OCI-LY3 (cell line): Measurements from ENCODE around the gene SERBP1.

Source experiments
- H2AFZ ChIP-seq: fragments of 200-600, 300-600 bp; shearing (Covaris generic); 2 replicates; pipeline ENCODE4 v1.6.0; 2014; ENCODE audit warnings: antibody characterized with exemption, low read depth, low read length
- H3K27ac ChIP-seq: fragments of 200-600, 300-600 bp; sonication (generic); 2 replicates; pipeline ENCODE4 v1.5.1; 2014; ENCODE audit warnings: mild to moderate bottlenecking, low read length, moderate library complexity, mixed read lengths
- H3K27me3 ChIP-seq: fragments of 200-600, 300-600 bp; sonication (generic); 2 replicates; pipeline ENCODE4 v1.6.1; 2014; ENCODE audit warnings: low read depth, low read length, mixed read lengths
- H3K36me3 ChIP-seq: fragments of 200-600, 300-600 bp; sonication (generic); replicated peaks from 2 replicates; pipeline ENCODE3; 2014; ENCODE audit warnings: low read depth, low read length, mixed read lengths
- H3K4me1 ChIP-seq: fragments of 300-600, 200-600 bp; sonication (generic); 2 replicates; pipeline ENCODE4 v1.6.1; 2014; ENCODE audit warnings: low read length, mixed read lengths
- H3K4me2 ChIP-seq: fragments of 200-600, 300-600 bp; sonication (generic); 2 replicates; pipeline ENCODE4 v1.6.1; 2014; ENCODE audit warnings: low read length, mixed read lengths
- H3K4me3 ChIP-seq: fragments of 300-600, 200-600 bp; sonication (generic); 2 replicates; pipeline ENCODE4 v1.5.1; 2014; ENCODE audit warnings: antibody characterized with exemption, mild to moderate bottlenecking, low read length, moderate library complexity
- H3K79me2 ChIP-seq: fragments of 300-600, 200-600 bp; shearing (Covaris generic); 2 replicates; pipeline ENCODE4 v1.6.1; 2014; ENCODE audit warnings: mild to moderate bottlenecking, low read length, mixed read lengths
- H3K9ac ChIP-seq: fragments of 300-600, 200-600 bp; shearing (Covaris generic); 2 replicates; pipeline ENCODE4 v1.6.0; 2014; ENCODE audit warnings: mild to moderate bottlenecking, low read length, moderate library complexity
- H3K9me3 ChIP-seq: fragments of 200-600, 300-600 bp; shearing (Covaris generic); 2 replicates; pipeline ENCODE4 v1.6.1; 2014; ENCODE audit warnings: low read length, mixed read lengths; ENCODE audit not compliant: insufficient read depth
- H4K20me1 ChIP-seq: fragments of 200-600, 300-600 bp; sonication (generic); 2 replicates; pipeline ENCODE4 v1.6.1; 2016; ENCODE audit warnings: low read length, mixed read lengths; ENCODE audit not compliant: insufficient read depth
- EZH2phosphoT487 ChIP-seq: fragments of 200-600 bp; shearing (Covaris generic); IDR thresholded peaks from 2 replicates; pipeline ENCODE4 v1.6.1; 2018; ENCODE audit warnings: antibody characterized with exemption, mixed run types, low read depth
- TF ChIP-seq, protein P1 (sequence below): fragments of 200-600, 300-600 bp; sonication (generic); IDR thresholded peaks from 2 replicates; pipeline ENCODE4 v1.5.1; 2014; ENCODE audit warnings: antibody characterized with exemption, low read length, low read depth

Gene SERBP1

DNA sequence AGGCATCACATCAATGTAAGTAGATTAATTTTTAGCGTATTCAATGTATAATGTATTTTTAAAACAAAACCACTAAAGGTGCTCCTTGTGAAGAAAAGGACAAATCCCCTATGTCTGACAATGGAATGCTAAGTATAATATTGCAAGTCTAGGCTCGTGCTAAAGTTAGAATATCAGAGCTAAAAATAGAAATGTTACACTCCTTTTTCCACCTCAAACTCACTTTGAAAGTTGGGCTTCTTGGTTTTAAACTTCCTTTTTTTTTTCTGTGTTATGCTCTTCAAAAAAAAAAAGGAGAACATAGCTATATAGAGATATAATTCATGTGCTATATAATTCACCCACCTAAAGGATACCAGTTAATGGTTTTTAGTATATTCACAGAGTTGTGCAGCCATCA lies 3.6 kb upstream of the SERBP1 start:
- Histone ChIP-seq H3K9me3 (no peaks in the 10 kb centered on the region), H4K20me1 (peaks cover 7% of the 10 kb centered on the region), H3K27ac (no peak overlapping the region), H3K27me3 (no peaks in the 10 kb centered on the region), H2AFZ (no peak overlapping the region), H3K4me2 (peak overlapping the region; percentile 30), H3K4me3 (no peak overlapping the region), H3K36me3 (peaks cover 7% of the 10 kb centered on the region), H3K9ac (no peak overlapping the region), H3K4me1 (peaks cover 29% of the 10 kb centered on the region), H3K79me2 (peaks cover 26% of the 10 kb centered on the region)
- TF ChIP-seq, protein P1, sequence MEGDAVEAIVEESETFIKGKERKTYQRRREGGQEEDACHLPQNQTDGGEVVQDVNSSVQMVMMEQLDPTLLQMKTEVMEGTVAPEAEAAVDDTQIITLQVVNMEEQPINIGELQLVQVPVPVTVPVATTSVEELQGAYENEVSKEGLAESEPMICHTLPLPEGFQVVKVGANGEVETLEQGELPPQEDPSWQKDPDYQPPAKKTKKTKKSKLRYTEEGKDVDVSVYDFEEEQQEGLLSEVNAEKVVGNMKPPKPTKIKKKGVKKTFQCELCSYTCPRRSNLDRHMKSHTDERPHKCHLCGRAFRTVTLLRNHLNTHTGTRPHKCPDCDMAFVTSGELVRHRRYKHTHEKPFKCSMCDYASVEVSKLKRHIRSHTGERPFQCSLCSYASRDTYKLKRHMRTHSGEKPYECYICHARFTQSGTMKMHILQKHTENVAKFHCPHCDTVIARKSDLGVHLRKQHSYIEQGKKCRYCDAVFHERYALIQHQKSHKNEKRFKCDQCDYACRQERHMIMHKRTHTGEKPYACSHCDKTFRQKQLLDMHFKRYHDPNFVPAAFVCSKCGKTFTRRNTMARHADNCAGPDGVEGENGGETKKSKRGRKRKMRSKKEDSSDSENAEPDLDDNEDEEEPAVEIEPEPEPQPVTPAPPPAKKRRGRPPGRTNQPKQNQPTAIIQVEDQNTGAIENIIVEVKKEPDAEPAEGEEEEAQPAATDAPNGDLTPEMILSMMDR, result no peak
- TF ChIP-seq EZH2phosphoT487, result no peak

DNA sequence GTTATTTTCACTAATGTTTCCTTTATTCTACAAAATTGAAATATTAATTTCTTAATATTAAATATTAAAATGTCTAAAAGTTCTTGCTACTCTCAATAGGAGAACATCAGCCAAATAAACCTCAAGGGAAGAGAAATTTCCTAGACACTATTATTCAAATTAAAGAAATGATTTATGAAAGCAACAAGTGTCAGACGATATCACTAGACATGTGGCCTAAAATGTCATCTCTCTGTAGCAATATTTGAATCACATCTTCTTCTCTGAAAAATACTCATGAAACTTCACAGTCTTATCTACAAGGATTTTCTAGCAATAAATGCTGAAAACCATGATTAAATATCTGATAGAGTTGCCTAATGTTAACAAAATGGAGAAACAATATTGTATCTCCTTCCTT lies 2.5 kb upstream of the SERBP1 start:
- H3K36me3 ChIP-seq, result peaks cover 18% of the 10 kb centered on the region
- 0 out of 2 replicates have a peak overlapping the region, but pooled peaks have one; percentile 92 for H3K4me2 ChIP-seq
- H3K27me3 ChIP-seq, result no peaks in the 10 kb centered on the region
- peaks cover 30% of the 10 kb centered on the region for H3K4me1 ChIP-seq
- no peak overlapping the region for H2AFZ ChIP-seq
- no peak for TF ChIP-seq EZH2phosphoT487
- TF ChIP-seq, protein P1, result no peak
- H3K9ac ChIP-seq, result no peak overlapping the region
- H3K79me2 ChIP-seq, result peaks cover 37% of the 10 kb centered on the region
- peaks cover 18% of the 10 kb centered on the region for H4K20me1 ChIP-seq
- H3K9me3 ChIP-seq, result no peaks in the 10 kb centered on the region
- no peak overlapping the region for H3K27ac ChIP-seq
- H3K4me3 ChIP-seq, result no peak overlapping the region

DNA sequence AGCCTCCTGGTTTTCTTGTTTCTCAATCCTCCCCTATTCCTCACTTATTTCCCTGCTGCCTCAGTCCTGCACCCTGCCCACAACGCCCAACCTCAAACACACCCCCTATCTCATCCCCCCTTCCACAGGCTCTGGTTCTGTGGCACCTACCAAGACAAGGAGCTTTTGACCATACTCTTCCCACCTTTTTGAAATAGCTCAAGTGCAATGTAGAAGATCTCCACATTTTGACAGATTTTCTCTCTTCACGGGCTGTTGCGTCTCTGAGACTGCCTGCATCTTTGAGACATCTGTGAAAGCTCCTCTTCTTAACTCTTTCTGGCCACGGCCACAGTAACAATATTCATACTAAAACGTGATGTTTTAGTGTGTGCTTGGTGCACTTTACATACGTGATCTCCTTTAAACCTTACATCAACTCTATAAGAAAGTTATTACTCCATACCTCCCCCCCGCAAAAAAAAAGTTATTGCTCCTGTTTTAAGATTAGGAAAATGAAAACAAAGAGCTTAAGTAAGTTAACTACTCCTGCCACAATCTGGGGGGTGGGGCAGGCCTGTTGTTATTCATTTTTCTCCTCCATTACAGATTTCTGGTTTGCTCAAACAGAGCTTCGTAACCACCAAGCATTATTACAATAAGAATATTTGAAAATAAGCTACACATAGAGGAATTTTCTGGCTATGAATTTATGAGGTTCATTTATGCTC lies 1.8 kb upstream of the SERBP1 start:
- peaks cover 44% of the 10 kb centered on the region for H3K79me2 ChIP-seq
- peaks cover 25% of the 10 kb centered on the region for H4K20me1 ChIP-seq
- peaks cover 25% of the 10 kb centered on the region for H3K36me3 ChIP-seq
- peak overlapping the region; percentile 92 for H3K4me2 ChIP-seq
- H3K4me1 ChIP-seq, result peaks cover 37% of the 10 kb centered on the region
- peak overlapping the region; percentile 95 for H3K4me3 ChIP-seq
- H3K27ac ChIP-seq, result peak overlapping the region; percentile 98
- H2AFZ ChIP-seq, result peak overlapping the region; percentile 93; the same call in 1 of the 2 replicates
- no peak for TF ChIP-seq EZH2phosphoT487
- TF ChIP-seq, protein P1, result no peak
- H3K9ac ChIP-seq, result peak overlapping the region; percentile 96
- H3K27me3 ChIP-seq, result no peaks in the 10 kb centered on the region
- H3K9me3 ChIP-seq, result no peaks in the 10 kb centered on the region

DNA sequence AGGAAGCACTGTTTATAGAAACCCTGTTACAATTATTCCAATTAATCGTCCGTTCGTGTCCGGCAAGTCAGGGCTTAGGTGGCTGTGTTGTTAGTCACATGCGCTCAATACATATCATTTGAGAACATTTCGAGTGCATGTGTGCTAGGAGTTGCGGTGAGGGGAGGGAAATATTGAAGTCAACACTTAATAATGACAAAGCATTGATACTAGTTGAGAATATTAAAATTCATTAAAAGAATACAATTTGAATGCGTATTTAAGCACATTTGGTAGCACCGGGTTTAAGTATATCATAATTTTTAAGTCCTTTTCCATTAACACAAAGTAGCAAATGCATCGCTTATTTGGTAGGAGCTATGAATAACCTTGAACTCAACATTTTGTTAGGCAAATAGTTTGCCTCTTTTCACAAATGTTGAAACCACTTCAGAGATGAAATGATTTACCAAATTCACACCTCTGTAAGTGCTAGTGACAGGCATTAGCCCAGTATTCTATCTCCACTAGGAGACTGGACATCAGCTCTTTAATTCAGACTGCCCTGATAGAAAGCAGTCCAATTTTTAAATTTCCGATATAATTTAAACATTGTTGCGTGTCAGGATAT lies 1.1 kb upstream of the SERBP1 start:
- Histone ChIP-seq H3K9me3 (no peaks in the 10 kb centered on the region), H3K9ac (peak overlapping the region; percentile 96), H3K36me3 (peaks cover 28% of the 10 kb centered on the region), H3K4me1 (peaks cover 43% of the 10 kb centered on the region), H3K4me3 (peak overlapping the region; percentile 95), H3K79me2 (peaks cover 51% of the 10 kb centered on the region), H3K4me2 (peak overlapping the region; percentile 92), H4K20me1 (peaks cover 33% of the 10 kb centered on the region), H3K27me3 (no peaks in the 10 kb centered on the region), H3K27ac (peak overlapping the region; percentile 98), H2AFZ (peak overlapping the region; percentile 93)
- no peak for TF ChIP-seq EZH2phosphoT487
- TF ChIP-seq, protein P1, result no peak
